Common myeloid progenitor, CD34-positive (primary cell): ENCODE measurements around the gene NRG3.

ENCODE experiments used
- CTCF ChIA-PET: fragments of 350-600 bp; sonication (Branson Sonifier 250); formaldehyde crosslinking; loops from one replicate; lab custom pipeline; 2021; ENCODE audit warnings: antibody characterized with exemption; lab: Charles Lee
- POLR2A ChIA-PET: fragments of 350-600 bp; sonication (Branson Sonifier 250); formaldehyde crosslinking; loops from one replicate; lab custom pipeline; 2021; ENCODE audit warnings: antibody characterized with exemption; lab: Charles Lee
- DNase-seq, 3 donors: peaks; one replicate each; pipeline versions ENCODE4 v3.0.0 to v3.0.0-alpha.2; 2013
- H3K27ac ChIP-seq, 2 experiments: 1 replicate in 1 of 2; 2 replicates in 1 of 2; pipeline ENCODE4 v1.7.0; 2013; ENCODE audit warnings: inconsistent platforms in 2 of 2, low read length in 2 of 2, mild to moderate bottlenecking in 2 of 2, low read depth in 1 of 2, moderate library complexity in 1 of 2; ENCODE audit not compliant: severe bottlenecking in 2 of 2, insufficient read depth in 1 of 2, poor library complexity in 1 of 2
- H3K27me3 ChIP-seq, 5 experiments: replicated peaks in 2 of 5; 1 replicate in 3 of 5; 2 replicates in 2 of 5; pipeline versions ENCODE4 v1.6.1 to v1.7.0; 2013; ENCODE audit warnings: low read length in 4 of 5, mild to moderate bottlenecking in 2 of 5, moderate library complexity in 2 of 5, inconsistent platforms in 1 of 5; ENCODE audit not compliant: insufficient read depth in 5 of 5, control insufficient read depth in 4 of 5
- H3K36me3 ChIP-seq, 4 experiments: 1 replicate in 2 of 4; 2 replicates in 2 of 4; pipeline versions ENCODE4 v1.6.1 to v1.7.0; 2013; ENCODE audit warnings: low read length in 3 of 4, control low read depth in 1 of 4, mild to moderate bottlenecking in 1 of 4; ENCODE audit not compliant: control insufficient read depth in 4 of 4, insufficient read depth in 4 of 4
- H3K4me1 ChIP-seq, 4 experiments: 1 replicate in 3 of 4; 2 replicates in 1 of 4; pipeline versions ENCODE4 v1.6.1 to v1.7.1; 2013; ENCODE audit warnings: low read length in 3 of 4, mild to moderate bottlenecking in 3 of 4, control low read depth in 1 of 4, inconsistent platforms in 1 of 4, moderate library complexity in 1 of 4; ENCODE audit not compliant: control insufficient read depth in 4 of 4, insufficient read depth in 4 of 4; ENCODE audit errors: control extremely low read depth in 1 of 4
- H3K4me3 ChIP-seq, 7 experiments: 1 replicate in 4 of 7; 2 replicates in 3 of 7; pipeline versions ENCODE4 v1.5.1 to v1.7.0; 2013; ENCODE audit warnings: mild to moderate bottlenecking in 7 of 7, low read length in 6 of 7, moderate library complexity in 6 of 7, inconsistent platforms in 2 of 7, low read depth in 2 of 7, control low read depth in 1 of 7; ENCODE audit not compliant: insufficient read depth in 4 of 7, control insufficient read depth in 1 of 7; ENCODE audit errors: extremely low read depth in 1 of 7
- H3K9me3 ChIP-seq, 5 experiments: 1 replicate in 4 of 5; 2 replicates in 1 of 5; pipeline versions ENCODE4 v1.6.1 to v1.7.1; 2013; ENCODE audit warnings: low read length in 4 of 5, mild to moderate bottlenecking in 2 of 5, inconsistent platforms in 1 of 5, low read depth in 1 of 5, moderate library complexity in 1 of 5; ENCODE audit not compliant: control insufficient read depth in 4 of 5, insufficient read depth in 2 of 5; ENCODE audit errors: control extremely low read depth in 1 of 5
- WGBS: methylation state at CpG from one replicate; pipeline ENCODE4 v1.1.5; 2013; ENCODE audit not compliant: insufficient coverage; 5-methylcytosine and 5-hydroxymethylcytosine counted together

Gene NRG3

DNA sequence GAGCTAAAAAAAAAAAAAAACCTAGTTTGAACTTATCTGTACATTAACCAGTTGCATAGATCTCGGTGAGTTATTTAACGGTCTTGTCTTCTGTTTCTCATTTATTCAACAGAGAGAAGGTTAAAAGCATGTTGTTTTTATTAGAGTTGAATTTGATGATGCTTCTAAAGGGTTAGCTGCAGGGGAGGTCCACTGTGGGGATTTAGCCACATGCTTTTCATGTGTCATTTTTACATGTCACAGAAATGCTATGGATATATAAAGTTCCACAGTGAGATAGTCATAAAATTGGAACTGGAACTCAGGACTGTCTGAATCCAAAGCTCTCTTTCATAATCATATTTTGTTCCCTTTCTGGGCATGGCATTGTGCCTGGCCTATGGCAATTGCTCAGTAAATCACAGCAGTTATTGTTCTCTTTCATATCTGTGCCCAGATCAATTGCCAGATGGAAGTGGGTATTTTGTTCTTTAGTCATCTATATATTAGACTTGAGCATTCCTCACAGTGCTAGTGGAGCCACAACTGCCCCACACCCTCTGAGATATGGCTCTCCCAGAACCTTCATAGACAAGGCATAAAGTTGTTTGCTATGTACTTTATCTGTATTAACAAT lies 578.8 kb downstream of the NRG3 start:
- 100% methylated on average over 1 of the region's 2 CpGs for WGBS
- CTCF ChIA-PET: no interaction called here
- POLR2A ChIA-PET: no interaction called here
- Histone ChIP-seq H3K9me3 (no peaks in the 10 kb centered on the region), H3K27ac (no peak overlapping the region), H3K4me3 (no peak overlapping the region), H3K4me1 (no peaks in the 10 kb centered on the region), H3K27me3 (no peaks in the 10 kb centered on the region), H3K36me3 (no peaks in the 10 kb centered on the region)
- DNase-seq: no peak

DNA sequence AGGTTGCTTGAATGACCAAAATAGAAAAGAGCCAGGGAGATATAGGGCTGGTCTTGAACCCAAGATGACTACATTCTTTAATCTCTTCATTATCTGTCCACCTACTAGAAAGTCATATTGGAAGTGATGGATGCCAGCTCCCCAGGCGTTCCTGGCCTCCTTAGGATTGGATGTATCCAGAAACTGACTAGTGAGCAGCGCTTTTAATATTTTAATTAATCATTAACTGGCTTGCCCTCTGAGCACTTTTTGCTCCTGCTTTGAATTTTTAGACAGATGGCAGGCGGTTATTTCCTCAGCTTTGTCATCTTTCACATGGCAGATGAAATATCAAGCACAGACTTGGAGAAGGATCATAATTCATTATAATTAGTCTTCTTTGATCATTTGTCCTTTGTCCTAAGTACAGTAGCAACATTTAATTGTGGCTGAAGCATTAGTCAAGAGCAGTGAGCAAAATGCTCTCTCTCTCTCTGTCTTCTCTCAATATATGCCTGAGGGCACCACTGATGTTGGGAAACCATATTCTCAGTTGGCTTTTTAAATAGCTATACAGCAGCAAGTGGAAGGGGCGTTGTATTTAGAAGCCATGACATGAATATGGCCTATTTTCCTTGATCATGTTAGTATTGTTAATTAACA lies 588.0 kb downstream of the NRG3 start:
- no peaks in the 10 kb centered on the region for H3K9me3 ChIP-seq
- no peak overlapping the region for H3K4me3 ChIP-seq
- H3K27ac ChIP-seq: no peak overlapping the region
- no peaks in the 10 kb centered on the region for H3K4me1 ChIP-seq
- H3K27me3 ChIP-seq: no peaks in the 10 kb centered on the region
- WGBS: 100% methylated on average over 1 of the region's 4 CpGs
- ChIA-PET CTCF (no interaction called here), POLR2A (no interaction called here)
- no peak for DNase-seq
- no peaks in the 10 kb centered on the region for H3K36me3 ChIP-seq

DNA sequence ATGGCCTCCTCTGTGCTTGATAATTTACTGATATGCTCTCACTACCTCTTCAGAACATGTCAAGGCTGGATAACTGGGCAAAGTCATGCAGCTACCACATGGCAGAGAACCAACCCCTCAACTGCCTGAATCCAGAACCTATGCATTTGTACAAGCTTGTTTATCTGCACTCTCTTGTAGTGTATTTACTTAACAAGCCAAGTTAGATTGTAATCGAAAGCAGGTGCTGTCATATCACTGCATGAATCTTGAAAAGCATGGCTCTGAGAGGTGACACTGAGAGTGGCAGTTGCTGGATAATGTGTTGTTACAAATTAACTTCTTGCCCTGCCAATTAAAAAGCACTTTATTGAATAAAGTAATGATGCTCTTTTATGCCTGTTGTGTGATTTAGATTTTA lies 588.6 kb downstream of the NRG3 start:
- H3K4me1 ChIP-seq: no peaks in the 10 kb centered on the region
- no peaks in the 10 kb centered on the region for H3K9me3 ChIP-seq
- H3K27me3 ChIP-seq: no peaks in the 10 kb centered on the region
- no peak for DNase-seq
- H3K27ac ChIP-seq: no peak overlapping the region
- no peaks in the 10 kb centered on the region for H3K36me3 ChIP-seq
- H3K4me3 ChIP-seq: no peak overlapping the region
- ChIA-PET POLR2A (no interaction called here), CTCF (no interaction called here)
- 83% methylated on average over 1 of the region's 1 CpG for whole genome bisulfite sequencing

DNA sequence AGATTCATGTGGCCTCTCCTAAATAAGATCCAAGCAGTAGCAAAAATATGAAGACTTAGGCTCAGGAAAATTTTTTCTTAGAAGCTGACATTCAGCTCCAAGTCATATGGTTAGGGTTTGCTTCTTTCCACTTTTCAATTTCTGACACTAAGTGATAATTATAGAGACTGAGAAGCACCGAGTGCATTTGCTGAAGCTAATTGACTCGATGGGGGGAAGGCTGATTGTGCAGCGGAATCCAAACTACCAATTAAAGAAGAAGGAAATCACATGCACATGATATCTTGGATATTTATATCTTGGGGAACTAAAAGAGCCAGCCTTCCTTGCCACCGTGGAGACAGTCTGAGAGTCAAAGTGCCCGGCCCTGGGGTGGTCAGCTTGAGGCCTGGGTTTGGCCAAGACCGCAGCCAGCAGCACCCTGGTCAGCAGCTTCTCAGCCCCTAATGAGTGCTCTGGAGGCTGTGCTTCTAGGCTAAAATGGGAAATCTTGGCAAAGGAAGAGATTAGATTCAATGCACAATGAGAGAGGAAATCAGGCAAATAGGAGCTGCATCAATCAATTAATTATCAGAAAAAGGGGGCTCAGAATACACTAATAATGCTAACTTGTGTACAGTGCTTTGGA lies 589.3 kb downstream of the NRG3 start:
- Histone ChIP-seq H3K4me3 (no peak overlapping the region), H3K27ac (no peak overlapping the region), H3K4me1 (no peaks in the 10 kb centered on the region), H3K9me3 (no peaks in the 10 kb centered on the region), H3K27me3 (no peaks in the 10 kb centered on the region), H3K36me3 (no peaks in the 10 kb centered on the region)
- ChIA-PET CTCF (no interaction called here), POLR2A (no interaction called here)
- DNase-seq: no peak
- WGBS: 83% methylated on average over 2 of the region's 6 CpGs

DNA sequence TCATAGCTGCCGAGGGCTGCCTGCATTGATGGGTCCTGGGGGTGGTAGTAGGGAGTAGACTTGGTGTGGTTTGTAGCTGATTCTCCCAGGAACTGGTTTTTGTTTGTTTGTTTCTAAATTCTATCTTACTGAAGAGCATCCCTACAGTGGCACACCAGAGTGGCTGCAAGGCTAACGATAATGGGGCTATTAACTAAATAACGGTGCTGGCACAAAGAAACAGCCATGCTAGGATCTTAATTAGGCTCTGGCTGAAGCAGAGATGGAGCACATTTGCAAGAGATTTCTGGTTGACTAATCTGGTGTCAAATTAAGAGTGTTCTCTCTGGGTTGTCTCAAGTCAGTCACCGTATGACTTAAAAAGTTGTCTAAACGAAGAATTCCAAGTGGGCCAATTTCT lies 590.0 kb downstream of the NRG3 start:
- H3K27me3 ChIP-seq: no peaks in the 10 kb centered on the region
- H3K36me3 ChIP-seq: no peaks in the 10 kb centered on the region
- H3K4me1 ChIP-seq: no peaks in the 10 kb centered on the region
- no peak overlapping the region for H3K27ac ChIP-seq
- WGBS: 90% methylated on average over 5 of the region's 5 CpGs
- no peaks in the 10 kb centered on the region for H3K9me3 ChIP-seq
- H3K4me3 ChIP-seq: no peak overlapping the region
- no peak for DNase-seq
- POLR2A ChIA-PET: no interaction called here
- CTCF ChIA-PET: no interaction called here

DNA sequence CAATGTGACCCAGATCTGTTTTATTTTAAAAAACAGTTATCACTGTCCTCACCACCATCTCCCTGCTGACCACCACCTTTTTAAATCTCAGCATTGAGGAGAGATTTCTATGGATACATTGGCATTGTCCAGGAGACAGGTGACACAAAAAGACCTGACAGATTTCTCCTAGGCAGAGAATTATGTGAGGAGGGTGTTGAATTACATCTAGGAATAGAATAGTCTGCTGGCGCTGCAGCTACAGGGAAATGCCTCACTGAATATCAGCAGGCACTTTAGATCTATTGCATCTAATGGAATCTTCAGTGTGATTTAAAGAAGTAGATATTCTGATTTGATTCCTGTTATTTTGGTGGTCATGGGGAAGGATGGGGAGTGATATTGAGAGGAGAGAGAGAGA lies 593.5 kb downstream of the NRG3 start:
- CTCF ChIA-PET: no interaction called here
- WGBS: no CpG with 5 or more reads among the region's 1 CpG
- no peaks in the 10 kb centered on the region for H3K9me3 ChIP-seq

More for the DNA sequence above, 593.5 kb downstream of the NRG3 start:
- H3K27me3 ChIP-seq: no peaks in the 10 kb centered on the region
- no peak overlapping the region for H3K4me3 ChIP-seq
- no peaks in the 10 kb centered on the region for H3K36me3 ChIP-seq
- DNase-seq: no peak
- H3K27ac ChIP-seq: no peak overlapping the region
- POLR2A ChIA-PET: no interaction called here
- no peaks in the 10 kb centered on the region for H3K4me1 ChIP-seq
